Stomach smooth muscle (tissue), 2 donors: Measurements from ENCODE around the gene NMNAT2.

Experiments
- H3K27ac ChIP-seq: one replicate; pipeline ENCODE4 v1.7.0; 2013; ENCODE audit warnings: mild to moderate bottlenecking, low read length, inconsistent platforms
- H3K27me3 ChIP-seq, 2 donors: one replicate each; pipeline ENCODE4 v1.7.0; 2013; ENCODE audit warnings: low read length in 2 of 2; ENCODE audit not compliant: insufficient read depth in 2 of 2, control insufficient read depth in 1 of 2
- H3K36me3 ChIP-seq, 2 donors: one replicate each; pipeline ENCODE4 v1.7.0; 2013; ENCODE audit warnings: low read length in 2 of 2; ENCODE audit not compliant: control insufficient read depth in 2 of 2, insufficient read depth in 2 of 2
- H3K4me1 ChIP-seq: one replicate; pipeline ENCODE4 v1.7.0; 2013; ENCODE audit warnings: low read length; ENCODE audit not compliant: control insufficient read depth, insufficient read depth
- H3K4me3 ChIP-seq, 2 donors: one replicate each; pipeline ENCODE4 v1.7.0; 2013; ENCODE audit warnings: low read length in 2 of 2
- H3K9ac ChIP-seq, 2 donors: one replicate each; pipeline ENCODE4 v1.7.0; 2013; ENCODE audit warnings: low read length in 2 of 2, mild to moderate bottlenecking in 1 of 2
- H3K9me3 ChIP-seq, 2 donors: one replicate each; pipeline ENCODE4 v1.7.0; 2013; ENCODE audit warnings: low read length in 2 of 2; ENCODE audit not compliant: control insufficient read depth in 2 of 2
- donor health status: healthy.
- donor health status: Pancreatic carcinoma.

NMNAT2 gene

GRCh38 chr1:183346276-183346732, 71.9 kb downstream of the NMNAT2 start:
- Histone ChIP-seq H3K9me3 (no peaks in the 10 kb centered on the region), H3K4me1 (peaks cover 24% of the 10 kb centered on the region), H3K36me3 (no peaks in the 10 kb centered on the region), H3K27me3 (no peaks in the 10 kb centered on the region), H3K9ac (no peak overlapping the region), H3K4me3 (no peak overlapping the region), H3K27ac (no peak overlapping the region)

GRCh38 chr1:183339556-183340167, 78.5 kb downstream of the NMNAT2 start:
- Histone ChIP-seq H3K27me3 (no peaks in the 10 kb centered on the region), H3K9ac (no peak overlapping the region), H3K36me3 (no peaks in the 10 kb centered on the region), H3K9me3 (no peaks in the 10 kb centered on the region), H3K27ac (no peak overlapping the region), H3K4me3 (no peak overlapping the region), H3K4me1 (no peaks in the 10 kb centered on the region)

- peak overlapping the region in 1 of 2 donors; percentile 47 for H3K4me3 ChIP-seq
- H3K4me1 ChIP-seq, result peaks cover 41% of the 10 kb centered on the region
These were observed 87.0 kb downstream of the NMNAT2 start for GRCh38 chr1:183331091-183331742.

GRCh38 chr1:183330335-183330734, 87.8 kb downstream of the NMNAT2 start:
- Histone ChIP-seq H3K9ac (no peak overlapping the region), H3K27me3 (no peaks in the 10 kb centered on the region), H3K27ac (peak overlapping the region; percentile 69), H3K4me1 (peaks cover 41% of the 10 kb centered on the region), H3K9me3 (no peaks in the 10 kb centered on the region), H3K4me3 (no peak overlapping the region), H3K36me3 (no peaks in the 10 kb centered on the region)

More at GRCh38 chr1:183331091-183331742, 87.0 kb downstream of the NMNAT2 start:
- no peak overlapping the region for H3K9ac ChIP-seq
- H3K36me3 ChIP-seq, result no peaks in the 10 kb centered on the region
- peak overlapping the region; percentile 69 for H3K27ac ChIP-seq
- H3K9me3 ChIP-seq, result no peaks in the 10 kb centered on the region
- no peaks in the 10 kb centered on the region for H3K27me3 ChIP-seq

DNA sequence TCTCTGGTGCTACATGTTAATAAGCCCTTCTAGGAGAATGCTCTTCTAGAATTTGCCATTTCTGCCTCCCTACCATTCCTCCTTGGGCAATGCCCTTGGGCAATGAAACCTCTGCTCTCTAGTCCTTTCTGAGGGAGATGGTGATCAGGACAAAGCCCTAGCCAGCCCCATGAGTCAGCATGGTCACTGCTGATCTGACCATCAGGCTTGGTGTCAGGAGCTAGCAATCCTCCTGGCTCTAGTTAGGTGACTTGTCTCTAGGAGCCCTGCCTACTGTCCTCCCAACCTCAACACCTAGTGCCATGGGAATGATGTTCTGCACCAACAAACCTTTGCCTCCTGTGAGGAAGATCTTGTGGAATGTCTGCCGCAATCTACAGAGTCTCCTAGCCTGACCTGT, 89.8 kb downstream of the NMNAT2 start:
- peak overlapping the region; percentile 88 for H3K27ac ChIP-seq
- no peaks in the 10 kb centered on the region for H3K27me3 ChIP-seq
- no peaks in the 10 kb centered on the region for H3K9me3 ChIP-seq
- H3K4me3 ChIP-seq, result peak overlapping the region in 1 of 2 donors; percentile 40
- H3K4me1 ChIP-seq, result peaks cover 41% of the 10 kb centered on the region
- H3K9ac ChIP-seq, result peak overlapping the region in 1 of 2 donors; percentile 42
- no peaks in the 10 kb centered on the region for H3K36me3 ChIP-seq

DNA sequence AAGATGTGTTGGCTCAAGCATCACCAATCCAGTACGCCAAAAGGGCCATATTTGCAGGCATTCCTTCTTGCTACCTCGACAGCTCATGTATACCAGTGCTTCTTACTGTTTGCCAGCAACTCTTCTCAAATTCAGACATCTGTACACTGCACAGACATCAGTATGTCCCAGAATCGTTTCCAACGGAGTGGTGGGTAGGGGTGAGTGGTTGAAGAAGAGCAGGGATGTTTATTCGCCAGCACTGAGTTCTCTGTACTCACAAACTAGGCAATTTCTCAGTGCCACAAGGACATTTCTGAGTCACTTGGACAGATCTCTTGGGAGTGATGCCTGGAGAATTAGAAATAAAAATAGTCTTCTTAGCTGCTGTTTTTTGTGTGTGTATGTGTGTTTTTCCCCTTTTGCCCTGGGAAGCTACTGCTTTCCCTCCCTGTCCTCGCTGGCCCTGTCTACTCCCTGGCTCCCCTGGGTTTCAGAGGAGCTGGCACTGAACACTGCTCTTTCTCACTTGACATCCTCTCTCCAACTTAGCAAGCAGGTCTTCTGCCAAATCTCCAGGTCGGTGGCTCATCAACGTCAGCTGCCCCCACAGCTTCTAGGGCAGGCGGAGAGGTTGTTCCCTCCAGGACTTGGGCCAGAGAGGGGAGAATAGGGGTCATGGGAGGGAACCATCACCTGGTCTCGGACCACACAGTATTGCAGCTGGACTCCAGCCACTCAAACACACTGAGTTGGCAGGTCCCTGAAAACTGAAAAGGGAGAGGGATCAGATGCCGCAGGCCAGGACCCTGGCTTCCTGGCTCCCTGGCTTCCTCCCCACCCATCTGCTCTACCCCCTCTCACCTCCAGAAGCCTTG, 90.5 kb downstream of the NMNAT2 start:
- H3K4me3 ChIP-seq, result peak overlapping the region in 1 of 2 donors; percentile 40

DNA sequence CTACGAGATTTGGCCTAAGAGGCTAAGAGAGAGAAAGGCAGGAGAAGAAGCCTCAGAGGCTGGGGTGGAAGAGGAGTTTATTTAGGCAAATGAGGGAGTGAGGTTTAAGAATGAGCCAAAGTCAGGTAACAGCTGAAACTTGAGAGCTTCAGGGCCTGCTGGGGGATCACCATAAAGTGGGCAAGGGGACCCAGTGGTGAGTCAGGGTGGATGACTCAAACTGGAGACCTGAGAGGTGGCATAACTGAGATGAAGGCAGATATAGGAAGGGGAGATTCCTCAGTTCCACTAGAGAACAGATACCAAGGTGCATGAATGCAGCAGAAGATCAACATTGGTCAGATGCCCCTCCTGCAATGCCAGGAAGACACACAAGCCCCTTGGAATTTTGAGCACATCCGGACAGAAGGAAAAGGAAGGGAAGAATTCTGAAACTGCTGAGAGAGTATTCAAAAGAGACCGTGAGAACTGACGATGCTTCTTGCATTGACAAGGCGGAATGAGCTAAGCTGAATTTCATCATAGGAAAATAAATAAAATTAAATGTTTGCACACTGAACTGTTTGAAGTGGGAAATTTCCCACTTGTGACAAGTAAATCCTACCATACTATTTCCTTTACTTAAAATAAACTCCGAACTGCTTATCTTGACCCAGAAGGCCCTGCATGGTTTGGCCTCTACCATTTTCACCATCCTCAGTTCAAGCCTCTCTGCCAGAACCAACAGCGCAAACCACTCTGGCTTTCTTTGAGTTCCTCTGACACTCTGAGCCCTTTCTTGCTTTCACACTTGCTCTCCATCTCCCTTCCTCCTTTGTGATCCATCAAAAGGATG, 94.1 kb downstream of the NMNAT2 start:
- Histone ChIP-seq H3K4me3 (no peak overlapping the region), H3K27ac (no peak overlapping the region), H3K27me3 (no peaks in the 10 kb centered on the region), H3K9me3 (no peaks in the 10 kb centered on the region), H3K4me1 (peaks cover 28% of the 10 kb centered on the region), H3K36me3 (no peaks in the 10 kb centered on the region), H3K9ac (no peak overlapping the region)

More for the DNA sequence above, 90.5 kb downstream of the NMNAT2 start:
- Histone ChIP-seq H3K27me3 (no peaks in the 10 kb centered on the region), H3K36me3 (no peaks in the 10 kb centered on the region), H3K9me3 (no peaks in the 10 kb centered on the region), H3K9ac (peak overlapping the region; percentile 3 to 42), H3K4me1 (peaks cover 41% of the 10 kb centered on the region), H3K27ac (peak overlapping the region; percentile 88)

GRCh38 chr1:183319606-183320005, 98.6 kb downstream of the NMNAT2 start:
- Histone ChIP-seq H3K36me3 (no peaks in the 10 kb centered on the region), H3K4me3 (no peak overlapping the region), H3K9me3 (no peaks in the 10 kb centered on the region), H3K4me1 (peaks cover 24% of the 10 kb centered on the region), H3K27ac (peak overlapping the region; percentile 69), H3K27me3 (no peaks in the 10 kb centered on the region), H3K9ac (no peak overlapping the region)

- Histone ChIP-seq H3K9me3 (no peaks in the 10 kb centered on the region), H3K27me3 (no peaks in the 10 kb centered on the region), H3K36me3 (no peaks in the 10 kb centered on the region), H3K9ac (no peak overlapping the region), H3K4me1 (peaks cover 24% of the 10 kb centered on the region), H3K4me3 (peak overlapping the region in 1 of 2 donors; percentile 13), H3K27ac (peak overlapping the region; percentile 69)
These were observed 99.1 kb downstream of the NMNAT2 start for GRCh38 chr1:183319051-183319450.

DNA sequence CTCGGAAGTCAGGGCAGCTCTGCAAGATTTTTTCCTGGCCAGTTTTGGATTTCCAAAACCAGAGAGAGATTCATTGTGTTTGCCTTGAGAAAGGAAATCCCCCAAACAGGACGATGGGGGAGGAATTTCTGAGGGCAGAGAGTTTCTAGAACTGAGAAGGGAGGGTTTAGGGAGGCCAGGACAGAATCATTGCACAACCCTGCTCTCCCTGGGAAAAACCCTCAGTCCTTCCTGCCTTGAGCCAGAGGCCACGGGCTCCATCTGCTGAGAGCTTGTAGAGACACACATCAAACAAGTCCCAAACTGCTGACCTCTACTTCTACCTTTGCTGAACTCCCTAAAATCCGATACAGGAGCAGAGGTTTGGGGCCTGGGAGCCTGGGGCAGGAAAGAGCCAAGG, 99.7 kb downstream of the NMNAT2 start:
- H3K27me3 ChIP-seq, result no peaks in the 10 kb centered on the region
- H3K27ac ChIP-seq, result peak overlapping the region; percentile 69
- no peaks in the 10 kb centered on the region for H3K36me3 ChIP-seq
- peaks cover 24% of the 10 kb centered on the region for H3K4me1 ChIP-seq
- no peak overlapping the region for H3K4me3 ChIP-seq
- no peaks in the 10 kb centered on the region for H3K9me3 ChIP-seq
- no peak overlapping the region for H3K9ac ChIP-seq
